Measurements from ENCODE around the gene ZBBX. TPM values are rescaled to one million over a fixed set of nuclear protein-coding genes. Genes with fewer than 3 reads are reported as not detected.

Gene ZBBX
- polyA plus RNA-seq, 1 donor, result not detected

DNA sequence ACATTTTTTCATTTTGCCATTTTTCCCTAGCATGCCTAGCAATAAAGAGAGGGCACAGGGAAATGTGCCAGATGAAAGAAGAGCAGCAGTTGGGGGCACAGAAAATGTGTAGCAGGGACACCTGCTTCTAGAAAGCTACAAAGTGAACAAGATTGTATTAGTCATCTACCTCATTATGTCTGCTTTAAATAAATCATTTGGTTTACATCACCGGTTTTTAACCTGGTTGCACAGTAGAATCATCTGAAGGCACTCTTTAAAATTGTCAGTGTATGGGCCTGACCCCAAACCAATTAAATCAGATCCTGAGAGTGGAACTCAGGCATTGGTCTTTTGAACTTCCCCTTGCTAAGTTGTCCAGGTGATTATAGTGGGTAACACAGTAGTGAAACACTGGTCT is 73.8 kb downstream of the ZBBX start:
- no peak for DNase-seq

DNA sequence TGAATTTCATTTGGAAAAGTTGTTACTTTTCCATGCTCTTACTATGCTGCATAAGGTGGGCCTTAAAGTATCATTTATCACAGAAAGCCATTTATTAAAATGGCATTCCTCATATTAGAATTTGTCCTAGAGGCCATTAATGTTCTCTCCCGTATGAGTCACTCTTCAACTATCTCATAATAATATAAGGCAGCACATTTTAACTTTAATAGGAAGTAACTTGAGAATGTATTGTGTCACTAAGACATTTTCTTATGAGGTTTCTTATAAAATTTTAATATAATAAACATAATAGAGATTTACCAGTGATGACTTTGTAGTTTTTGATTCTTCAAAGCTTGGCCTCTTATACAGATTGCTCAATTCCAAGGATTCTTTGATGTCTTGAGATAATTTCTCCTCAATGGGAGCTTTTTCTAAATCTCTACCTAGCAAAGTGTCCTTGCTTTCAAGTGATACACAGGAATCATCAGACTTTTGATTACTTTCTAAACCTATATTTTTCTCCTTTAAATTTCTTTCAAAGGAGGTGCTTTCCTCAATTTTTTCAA is 74.7 kb downstream of the ZBBX start:
- no peak for DNase-seq

DNA sequence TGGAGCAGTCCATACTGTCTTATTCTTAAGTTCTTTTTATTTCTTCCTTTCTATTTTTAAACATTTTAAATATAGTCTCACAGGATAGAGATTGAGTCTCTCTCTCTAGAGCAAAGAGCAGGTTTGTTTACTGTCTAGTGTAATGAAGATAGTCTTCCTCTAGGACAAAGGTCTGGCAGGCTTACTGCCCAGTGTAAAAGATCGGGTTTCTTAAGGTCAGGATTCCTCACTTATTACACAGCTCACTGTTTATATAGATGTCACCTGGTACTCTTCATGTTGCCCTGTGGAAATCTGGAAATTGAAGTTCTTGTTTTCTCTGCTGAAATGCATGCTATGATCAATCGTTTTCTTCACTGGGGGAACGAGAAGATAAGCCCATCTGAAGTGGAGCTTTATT is 76.0 kb downstream of the ZBBX start:
- DNase-seq, result no peak

- no peak for DNase-seq
These were observed 77.4 kb downstream of the ZBBX start for GRCh38 chr3:167302678-167303077.

- DNase-seq, result no peak
These were observed 79.9 kb downstream of the ZBBX start for GRCh38 chr3:167300207-167300606.

GRCh38 chr3:167289435-167289834 is 90.7 kb downstream of the ZBBX start:
- no peak for DNase-seq

DNA sequence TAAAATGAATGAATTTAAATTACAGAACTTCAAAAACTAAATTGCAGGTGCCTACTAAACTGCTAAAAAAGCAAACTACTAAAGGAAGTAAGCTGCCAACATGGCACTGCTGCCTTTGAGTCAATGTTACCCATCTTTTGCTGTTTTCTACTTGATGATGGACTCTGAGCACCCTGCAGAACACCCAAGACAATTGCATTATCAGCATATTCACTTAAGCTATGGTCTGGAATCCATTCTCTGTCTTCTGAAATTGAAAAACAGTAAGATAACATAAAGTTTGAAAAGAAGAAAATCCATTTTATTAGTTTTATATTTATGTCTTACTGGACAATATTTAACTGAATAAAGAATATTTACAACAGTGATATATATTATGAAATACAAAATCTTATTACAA is 91.4 kb downstream of the ZBBX start:
- no peak for DNase-seq

DNA sequence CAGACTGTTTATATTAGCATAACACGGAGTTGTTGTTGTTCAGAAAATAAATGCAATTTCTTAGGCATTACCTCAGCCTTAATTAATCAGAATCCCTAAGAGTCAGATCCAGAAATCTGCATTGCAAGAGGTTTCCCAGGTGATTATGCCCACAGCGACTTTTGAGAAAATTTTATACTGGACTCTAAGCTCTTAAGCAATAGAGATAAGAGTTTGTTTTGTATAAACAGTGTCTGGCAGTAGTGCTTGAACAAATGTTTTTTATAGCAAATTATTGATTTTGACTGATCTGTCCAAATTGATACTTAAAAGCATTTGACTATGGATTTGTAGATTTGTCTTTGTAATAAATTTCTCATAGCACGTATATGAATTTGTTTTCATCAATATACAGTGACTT is 92.8 kb downstream of the ZBBX start:
- no peak for DNase-seq

GRCh38 chr3:167274141-167274874 is 105.8 kb downstream of the ZBBX start:
- no peak for DNase-seq

GRCh38 chr3:167253037-167253436 is 127.1 kb downstream of the ZBBX start:
- DNase-seq, result no peak

DNA sequence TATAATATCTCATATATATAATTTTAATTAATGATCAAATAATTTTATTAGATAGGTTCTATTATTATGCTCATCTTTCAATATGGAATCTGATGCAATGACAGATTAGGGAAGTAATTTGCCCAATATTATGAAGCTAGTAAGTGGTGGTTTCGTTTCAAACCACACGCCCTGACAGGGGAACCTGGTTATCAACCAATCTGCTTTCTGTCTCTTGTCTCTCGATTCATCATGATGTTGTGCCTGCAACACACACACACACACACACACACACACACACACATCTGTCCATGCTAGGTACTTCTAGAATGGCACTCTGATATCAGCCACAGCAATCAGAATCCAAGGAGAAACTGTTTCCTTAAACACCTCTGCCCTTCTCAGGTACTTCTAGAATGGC is 128.4 kb downstream of the ZBBX start:
- no peak for DNase-seq

- DNase-seq, result no peak
These were observed 133.8 kb downstream of the ZBBX start for GRCh38 chr3:167246252-167246651.

GRCh38 chr3:167241048-167241845 is 138.8 kb downstream of the ZBBX start:
- no peak for DNase-seq

DNA sequence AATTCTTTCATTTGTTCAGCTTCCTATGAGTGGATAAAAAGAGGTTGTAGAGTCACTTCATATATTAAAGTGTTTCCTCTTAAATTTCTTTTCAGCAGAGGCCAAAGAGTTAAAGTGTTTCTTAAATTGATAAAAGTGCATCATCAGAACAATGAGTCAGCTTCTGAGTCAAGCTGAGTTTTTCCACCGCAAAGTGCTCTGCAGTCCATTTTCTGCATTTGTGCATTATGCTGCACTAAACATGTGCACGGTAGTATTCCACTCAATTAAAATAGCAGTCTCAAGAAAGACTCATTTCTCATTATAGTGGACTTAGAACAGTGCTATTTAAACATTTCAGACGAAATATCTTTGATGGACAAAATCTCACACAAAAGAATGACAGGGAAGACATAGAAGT is 152.0 kb downstream of the ZBBX start:
- no peak for DNase-seq

- no peak for DNase-seq
These were observed 154.3 kb downstream of the ZBBX start for GRCh38 chr3:167225821-167226220.

DNA sequence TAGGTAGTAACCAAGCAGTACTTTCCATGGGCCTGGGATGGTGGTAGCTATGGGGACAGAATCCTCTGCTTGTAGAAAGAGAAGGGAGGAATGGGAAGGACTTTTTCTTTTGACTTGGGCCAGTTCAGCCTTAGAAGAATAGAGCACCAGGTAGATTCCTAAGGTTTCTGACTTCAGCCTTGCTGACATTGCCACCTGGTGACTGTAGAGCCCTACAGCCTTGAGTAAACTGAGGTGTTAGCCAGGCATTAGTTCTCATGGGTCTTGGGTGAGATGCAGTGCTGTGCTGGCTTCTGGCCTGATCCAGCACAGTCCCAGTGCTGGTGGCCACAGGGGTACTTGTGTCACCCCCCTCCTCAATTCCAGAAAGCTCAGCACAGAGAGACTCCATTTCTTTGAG is 171.1 kb downstream of the ZBBX start:
- no peak for DNase-seq

GRCh38 chr3:167203062-167203461 is 177.0 kb downstream of the ZBBX start:
- DNase-seq, result no peak

DNA sequence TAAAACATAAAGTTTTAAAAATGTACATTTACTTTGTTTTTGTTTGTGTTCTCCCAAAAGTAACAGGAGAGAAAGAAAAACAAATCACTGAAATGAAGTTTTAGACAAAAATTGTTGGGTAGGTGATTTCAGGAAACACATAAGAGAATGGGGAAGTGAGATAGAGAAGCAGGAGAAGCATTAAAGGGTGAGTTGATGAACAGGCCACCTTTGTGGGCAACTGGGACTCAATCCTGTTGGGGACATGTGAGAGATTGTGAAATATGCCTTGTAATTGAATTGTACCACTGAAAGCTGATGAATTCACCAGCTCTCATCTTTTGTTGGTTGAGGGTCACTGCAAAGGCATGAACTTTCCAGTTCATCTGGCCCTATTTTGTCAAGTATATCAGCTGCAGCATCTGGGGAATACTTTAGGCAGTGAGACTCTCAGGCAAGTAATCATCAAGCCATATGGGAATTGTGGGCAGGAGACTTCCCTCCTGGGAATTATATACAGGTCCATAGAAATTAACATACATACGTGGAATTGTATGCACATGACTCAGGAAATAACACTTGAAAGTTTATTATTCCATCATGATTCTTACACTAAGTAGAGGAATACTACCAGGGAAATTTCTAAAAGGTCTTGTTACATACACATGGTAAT is 181.0 kb downstream of the ZBBX start:
- DNase-seq, result no peak

Other genes with a start within 250 kb of the ZBBX start
- 0.36 TPM for gene SERPINI2, start 93.7 kb upstream of the ZBBX start, polyA plus RNA-seq (ENCODE audit: insufficient read length)

Measured in hindlimb muscle (tissue), 1 donor.